KMS-11 (cell line): ENCODE results near the gene OSCP1.

Source experiments
- H2AFZ ChIP-seq: fragments of 200-600 bp; sonication (generic); 2 replicates; pipeline ENCODE4 v1.6.1; 2016; ENCODE audit warnings: antibody characterized with exemption, mixed run types, low read depth
- H3K27ac ChIP-seq: fragments of 200-600 bp; sonication (generic); 2 replicates; pipeline ENCODE4 v1.6.1; 2016; ENCODE audit warnings: mild to moderate bottlenecking, mixed run types
- H3K27me3 ChIP-seq: fragments of 200-600 bp; sonication (generic); 2 replicates; pipeline ENCODE4 v1.6.1; 2017; ENCODE audit warnings: mild to moderate bottlenecking, low read depth, mixed run types, moderate library complexity; ENCODE audit not compliant: insufficient read depth
- H3K36me3 ChIP-seq: fragments of 200-600 bp; sonication (generic); 2 replicates; pipeline ENCODE4 v1.6.1; 2017; ENCODE audit warnings: mild to moderate bottlenecking, mixed run types; ENCODE audit not compliant: insufficient read depth
- H3K4me1 ChIP-seq: fragments of 200-600 bp; sonication (generic); 2 replicates; pipeline ENCODE4 v1.6.1; 2016; ENCODE audit warnings: mild to moderate bottlenecking, low read depth, mixed run types; ENCODE audit not compliant: poor library complexity, severe bottlenecking
- H3K4me2 ChIP-seq: fragments of 200-600 bp; sonication (generic); 2 replicates; pipeline ENCODE4 v1.7.0; 2016; ENCODE audit warnings: mild to moderate bottlenecking, mixed run types
- H3K4me3 ChIP-seq: fragments of 200-600 bp; sonication (generic); IDR thresholded peaks from 2 replicates; pipeline ENCODE4 v1.6.1; 2017; ENCODE audit warnings: low read depth, low read length, mixed read lengths; ENCODE audit not compliant: insufficient read depth
- H3K79me2 ChIP-seq: fragments of 200-600 bp; sonication (generic); 2 replicates; pipeline ENCODE4 v1.6.1; 2016; ENCODE audit warnings: low read depth, mixed run types; ENCODE audit not compliant: insufficient read depth
- H3K9ac ChIP-seq: fragments of 200-600 bp; sonication (generic); 2 replicates; pipeline ENCODE4 v1.6.1; 2016; ENCODE audit warnings: mild to moderate bottlenecking, mixed run types
- H4K20me1 ChIP-seq: fragments of 200-600 bp; sonication (generic); 2 replicates; pipeline ENCODE4 v1.6.1; 2016; ENCODE audit warnings: mild to moderate bottlenecking, mixed run types; ENCODE audit not compliant: insufficient read depth
- CTCF ChIP-seq: fragments of 200-600 bp; sonication (generic); conservative IDR thresholded peaks from 2 replicates; pipeline ENCODE4 v1.6.1; 2017; ENCODE audit warnings: low read depth, mild to moderate bottlenecking, antibody characterized with exemption, low read length, moderate library complexity, mixed read lengths

Gene OSCP1

GRCh38 chr1:36396359-36396758 lies 53.9 kb downstream of the OSCP1 start:
- no peak for TF ChIP-seq CTCF
- Histone ChIP-seq H3K27ac (no peak overlapping the region), H3K79me2 (peaks cover 10% of the 10 kb centered on the region; the same call in 1 of the 2 replicates), H3K36me3 (no peaks in the 10 kb centered on the region), H2AFZ (no peak overlapping the region), H3K9ac (no peak overlapping the region), H3K4me2 (peak overlapping the region; percentile 73), H3K27me3 (no peaks in the 10 kb centered on the region), H3K4me1 (peaks cover 17% of the 10 kb centered on the region), H3K4me3 (no peak overlapping the region), H4K20me1 (no peaks in the 10 kb centered on the region)

GRCh38 chr1:36393686-36394085 lies 56.6 kb downstream of the OSCP1 start:
- H3K27me3 ChIP-seq: no peaks in the 10 kb centered on the region
- no peaks in the 10 kb centered on the region for H4K20me1 ChIP-seq
- H2AFZ ChIP-seq: no peak overlapping the region
- H3K9ac ChIP-seq: no peak overlapping the region
- H3K4me3 ChIP-seq: no peak overlapping the region
- H3K4me1 ChIP-seq: peaks cover 35% of the 10 kb centered on the region
- no peak for TF ChIP-seq CTCF
- peaks cover 10% of the 10 kb centered on the region; the same call in 1 of the 2 replicates for H3K79me2 ChIP-seq
- H3K4me2 ChIP-seq: no peak overlapping the region
- H3K36me3 ChIP-seq: no peaks in the 10 kb centered on the region
- H3K27ac ChIP-seq: no peak overlapping the region

- Histone ChIP-seq H4K20me1 (no peaks in the 10 kb centered on the region), H3K4me3 (no peak overlapping the region), H2AFZ (no peak overlapping the region), H3K79me2 (peaks cover 10% of the 10 kb centered on the region; the same call in 1 of the 2 replicates), H3K9ac (no peak overlapping the region), H3K27me3 (no peaks in the 10 kb centered on the region), H3K4me2 (no peak overlapping the region), H3K4me1 (peaks cover 34% of the 10 kb centered on the region), H3K36me3 (no peaks in the 10 kb centered on the region), H3K27ac (no peak overlapping the region)
- no peak for TF ChIP-seq CTCF
Observed at GRCh38 chr1:36392836-36393235, 57.4 kb downstream of the OSCP1 start.

GRCh38 chr1:36391271-36391670 lies 59.0 kb downstream of the OSCP1 start:
- Histone ChIP-seq H4K20me1 (no peaks in the 10 kb centered on the region), H3K9ac (no peak overlapping the region), H3K4me3 (no peak overlapping the region), H3K4me1 (peaks cover 39% of the 10 kb centered on the region), H2AFZ (no peak overlapping the region), H3K27ac (no peak overlapping the region), H3K36me3 (no peaks in the 10 kb centered on the region), H3K4me2 (no peak overlapping the region), H3K79me2 (peaks cover 1% of the 10 kb centered on the region; the same call in 1 of the 2 replicates), H3K27me3 (no peaks in the 10 kb centered on the region)
- no peak for TF ChIP-seq CTCF
